ENCODE results near the gene IFITM5.
"Not testable (repeated sequence)": the region's sequence is repeated elsewhere in the genome, so short reads cannot be mapped to it uniquely, and the experiment has no call there.

IFITM5 gene

GRCh38 chr11:279040-279965 lies 20.0 kb downstream of the IFITM5 start:
- Histone ChIP-seq H3K9ac (ENCODE audit: low read depth, low read length) (no peak overlapping the region), H3K4me3 (ENCODE audit: low read depth, low read length) (0 out of 2 replicates have a peak overlapping the region, but pooled peaks have one; percentile 51), H3K4me1 (ENCODE audit: control insufficient read depth, insufficient read depth, low read length) (peaks cover 5% of the 10 kb centered on the region), H3K27ac (ENCODE audit: low read depth, low read length) (no peak overlapping the region), H3K27me3 (ENCODE audit: control insufficient read depth, insufficient read depth, low read length) (peaks cover 63% of the 10 kb centered on the region), H3K9me3 (ENCODE audit: control insufficient read depth, insufficient read depth, low read length) (no peaks in the 10 kb centered on the region), H3K36me3 (ENCODE audit: control insufficient read depth, insufficient read depth, low read length) (no peaks in the 10 kb centered on the region)

GRCh38 chr11:278001-278951 lies 21.1 kb downstream of the IFITM5 start, which contains the start of gene NLRP6:
Gene NLRP6 (plus strand): TSS chr11:278407. CDS start chr11:278570, 163 bp downstream.
- H3K9me3 ChIP-seq (ENCODE audit: control insufficient read depth, insufficient read depth, low read length) = no peaks in the 10 kb centered on the region
- no peak within 1 kb of the TSS for H3K9ac ChIP-seq (ENCODE audit: low read depth, low read length)
- H3K36me3 ChIP-seq (ENCODE audit: control insufficient read depth, insufficient read depth, low read length) = no peaks in the 10 kb centered on the region
- H3K4me1 ChIP-seq (ENCODE audit: control insufficient read depth, insufficient read depth, low read length) = peaks cover 5% of the 10 kb centered on the region
- H3K27me3 ChIP-seq (ENCODE audit: control insufficient read depth, insufficient read depth, low read length) = peaks cover 58% of the 10 kb centered on the region
- no peak within 1 kb of the TSS for H3K4me3 ChIP-seq (ENCODE audit: low read depth, low read length)
- H3K27ac ChIP-seq (ENCODE audit: low read depth, low read length) = no peak within 1 kb of the TSS

DNA sequence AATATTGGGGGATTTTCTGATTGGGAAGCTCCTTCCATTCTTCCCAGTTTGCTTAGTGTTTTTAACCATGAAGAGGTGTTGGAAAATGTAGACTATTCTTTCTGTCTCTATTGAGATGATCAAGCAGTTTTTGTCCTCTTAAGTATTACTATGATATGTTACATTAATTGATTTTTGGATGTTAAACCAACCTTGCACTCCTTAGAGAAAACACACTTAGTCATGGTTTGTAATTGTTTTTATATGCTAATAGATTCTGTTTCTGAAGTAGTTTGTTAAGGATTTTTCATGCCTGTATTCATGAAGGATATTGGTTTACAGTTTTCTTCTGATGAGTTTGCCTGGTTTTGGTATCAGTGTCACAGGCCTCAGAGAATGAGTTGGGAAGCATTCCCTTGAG lies 23.1 kb downstream of the IFITM5 start:
- Histone ChIP-seq H3K27me3 (ENCODE audit: control insufficient read depth, insufficient read depth, low read length) (peaks cover 39% of the 10 kb centered on the region), H3K9me3 (ENCODE audit: control insufficient read depth, insufficient read depth, low read length) (no peaks in the 10 kb centered on the region), H3K4me1 (ENCODE audit: control insufficient read depth, insufficient read depth, low read length) (peaks cover 5% of the 10 kb centered on the region), H3K9ac (ENCODE audit: low read depth, low read length) (no peak overlapping the region), H3K4me3 (ENCODE audit: low read depth, low read length) (no peak overlapping the region), H3K27ac (ENCODE audit: low read depth, low read length) (no peak overlapping the region), H3K36me3 (ENCODE audit: control insufficient read depth, insufficient read depth, low read length) (no peaks in the 10 kb centered on the region)

DNA sequence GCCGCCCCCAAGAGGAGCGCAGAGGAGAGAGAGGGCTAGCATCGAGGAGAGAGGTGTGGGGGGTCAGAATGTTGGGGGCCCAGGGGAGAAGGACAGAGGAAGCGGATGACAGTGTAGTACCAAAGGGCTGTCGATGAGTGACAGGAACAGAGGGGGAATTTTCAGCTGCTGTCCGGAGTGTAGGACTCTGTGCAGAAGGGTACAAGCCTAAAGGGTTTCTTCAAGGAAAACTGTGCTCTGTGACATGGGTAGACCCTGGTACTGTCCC lies 26.5 kb downstream of the IFITM5 start:
- Histone ChIP-seq H3K9me3 (ENCODE audit: control insufficient read depth, insufficient read depth, low read length) (no peaks in the 10 kb centered on the region), H3K9ac (ENCODE audit: low read depth, low read length) (no peak overlapping the region), H3K27me3 (ENCODE audit: control insufficient read depth, insufficient read depth, low read length) (peaks cover 5% of the 10 kb centered on the region), H3K4me1 (ENCODE audit: control insufficient read depth, insufficient read depth, low read length) (peaks cover 22% of the 10 kb centered on the region), H3K4me3 (ENCODE audit: low read depth, low read length) (no peak overlapping the region), H3K36me3 (ENCODE audit: control insufficient read depth, insufficient read depth, low read length) (no peaks in the 10 kb centered on the region), H3K27ac (ENCODE audit: low read depth, low read length) (no peak overlapping the region)

DNA sequence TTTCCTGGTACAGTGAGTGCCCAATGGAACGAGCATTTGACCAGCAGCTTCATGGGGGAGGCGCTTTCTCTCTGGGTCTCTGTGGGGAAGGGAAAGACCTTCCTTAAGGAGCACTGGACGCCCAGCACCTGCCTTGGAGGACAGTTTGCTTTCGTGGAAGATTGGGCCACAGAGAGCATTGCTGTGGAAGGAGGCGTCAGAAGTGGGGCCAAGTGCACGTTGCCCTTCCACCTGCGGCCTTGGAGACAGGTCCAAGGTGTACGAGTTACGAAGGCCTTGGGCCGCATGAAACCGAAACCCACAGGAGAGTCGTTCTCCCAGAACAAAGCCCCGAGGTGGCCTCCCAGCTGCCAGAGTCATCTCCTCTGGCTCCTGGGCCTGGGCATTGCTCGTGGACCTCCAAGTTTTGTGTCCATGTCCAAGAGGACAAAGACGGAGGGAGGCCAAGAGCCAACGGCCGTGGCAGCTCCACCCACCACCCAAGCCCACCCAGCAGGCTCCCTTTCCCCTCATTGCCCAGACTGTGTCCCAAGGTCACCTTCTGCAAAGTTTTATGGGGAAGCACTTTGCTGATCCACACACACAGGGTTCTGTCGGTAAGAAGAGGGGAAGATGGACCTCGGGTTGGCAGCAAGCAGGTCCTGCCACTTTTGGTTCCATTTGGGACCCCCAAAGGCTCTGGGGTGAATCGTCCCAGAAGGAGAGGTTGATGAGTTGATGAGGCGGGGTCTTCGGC lies 27.0 kb downstream of the IFITM5 start:
- no peak overlapping the region for H3K27ac ChIP-seq (ENCODE audit: low read depth, low read length)
- no peak overlapping the region for H3K9ac ChIP-seq (ENCODE audit: low read depth, low read length)
- H3K4me1 ChIP-seq (ENCODE audit: control insufficient read depth, insufficient read depth, low read length) = peaks cover 25% of the 10 kb centered on the region

DNA sequence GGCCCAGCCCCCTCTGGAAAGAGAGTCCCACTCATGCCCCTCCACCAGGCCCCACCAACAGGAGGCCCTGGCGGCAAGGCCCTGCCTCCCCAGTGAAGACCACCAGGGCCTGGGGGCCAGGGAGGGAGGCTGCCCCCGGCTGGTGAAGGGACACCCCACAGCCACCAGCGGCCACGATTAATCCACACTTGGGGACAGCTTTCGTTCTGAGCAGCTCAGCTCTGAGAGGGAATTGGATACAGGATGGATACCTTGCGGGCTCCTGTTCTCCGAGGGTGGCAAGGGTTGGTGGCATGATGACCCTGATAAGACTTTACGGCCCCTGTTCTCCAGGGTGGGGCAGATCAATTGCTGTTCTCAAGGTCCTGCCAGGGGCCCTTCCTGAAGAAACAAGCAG lies 28.0 kb downstream of the IFITM5 start:
- H3K27me3 ChIP-seq (ENCODE audit: control insufficient read depth, insufficient read depth, low read length) = no peaks in the 10 kb centered on the region
- no peak overlapping the region for H3K27ac ChIP-seq (ENCODE audit: low read depth, low read length)
- peaks cover 25% of the 10 kb centered on the region for H3K4me1 ChIP-seq (ENCODE audit: control insufficient read depth, insufficient read depth, low read length)
- H3K9me3 ChIP-seq (ENCODE audit: control insufficient read depth, insufficient read depth, low read length) = 0 out of 2 replicates have a peak, but pooled peaks cover 4% of the 10 kb centered on the region
- no peak overlapping the region for H3K9ac ChIP-seq (ENCODE audit: low read depth, low read length)
- H3K36me3 ChIP-seq (ENCODE audit: control insufficient read depth, insufficient read depth, low read length) = no peaks in the 10 kb centered on the region
- no peak overlapping the region for H3K4me3 ChIP-seq (ENCODE audit: low read depth, low read length)

More for the DNA sequence above, 27.0 kb downstream of the IFITM5 start:
- Histone ChIP-seq H3K9me3 (ENCODE audit: control insufficient read depth, insufficient read depth, low read length) (no peaks in the 10 kb centered on the region), H3K27me3 (ENCODE audit: control insufficient read depth, insufficient read depth, low read length) (peaks cover under 1% of the 10 kb centered on the region; the same call in 1 of the 2 replicates), H3K36me3 (ENCODE audit: control insufficient read depth, insufficient read depth, low read length) (no peaks in the 10 kb centered on the region), H3K4me3 (ENCODE audit: low read depth, low read length) (no peak overlapping the region)

GRCh38 chr11:270451-271318 lies 28.6 kb downstream of the IFITM5 start:
- H3K27me3 ChIP-seq (ENCODE audit: control insufficient read depth, insufficient read depth, low read length) = no peaks in the 10 kb centered on the region
- no peak overlapping the region for H3K9ac ChIP-seq (ENCODE audit: low read depth, low read length)
- H3K27ac ChIP-seq (ENCODE audit: low read depth, low read length) = no peak overlapping the region
- 0 out of 2 replicates have a peak, but pooled peaks cover 5% of the 10 kb centered on the region for H3K9me3 ChIP-seq (ENCODE audit: control insufficient read depth, insufficient read depth, low read length)
- no peak overlapping the region for H3K4me3 ChIP-seq (ENCODE audit: low read depth, low read length)
- peaks cover 25% of the 10 kb centered on the region for H3K4me1 ChIP-seq (ENCODE audit: control insufficient read depth, insufficient read depth, low read length)
- H3K36me3 ChIP-seq (ENCODE audit: control insufficient read depth, insufficient read depth, low read length) = no peaks in the 10 kb centered on the region

GRCh38 chr11:269146-269890 lies 30.0 kb downstream of the IFITM5 start:
- 0 out of 2 replicates have a peak overlapping the region, but pooled peaks have one; percentile 22 for H3K4me3 ChIP-seq (ENCODE audit: low read depth, low read length)
- 0 out of 2 replicates have a peak, but pooled peaks cover 5% of the 10 kb centered on the region for H3K9me3 ChIP-seq (ENCODE audit: control insufficient read depth, insufficient read depth, low read length)
- no peaks in the 10 kb centered on the region for H3K27me3 ChIP-seq (ENCODE audit: control insufficient read depth, insufficient read depth, low read length)
- H3K4me1 ChIP-seq (ENCODE audit: control insufficient read depth, insufficient read depth, low read length) = peaks cover 19% of the 10 kb centered on the region
- H3K36me3 ChIP-seq (ENCODE audit: control insufficient read depth, insufficient read depth, low read length) = no peaks in the 10 kb centered on the region
- peak overlapping the region; percentile 26 for H3K27ac ChIP-seq (ENCODE audit: low read depth, low read length)
- H3K9ac ChIP-seq (ENCODE audit: low read depth, low read length) = peak overlapping the region; percentile 34; the same call in 1 of the 2 replicates

- H3K4me1 ChIP-seq (ENCODE audit: control insufficient read depth, insufficient read depth, low read length) = peaks cover 19% of the 10 kb centered on the region
- H3K9me3 ChIP-seq (ENCODE audit: control insufficient read depth, insufficient read depth, low read length); H3K27ac ChIP-seq (ENCODE audit: low read depth, low read length); H3K4me3 ChIP-seq (ENCODE audit: low read depth, low read length); H3K36me3 ChIP-seq (ENCODE audit: control insufficient read depth, insufficient read depth, low read length); H3K9ac ChIP-seq (ENCODE audit: low read depth, low read length); H3K27me3 ChIP-seq (ENCODE audit: control insufficient read depth, insufficient read depth, low read length): not testable (repeated sequence)
Measured at GRCh38 chr11:268716-269145, 30.6 kb downstream of the IFITM5 start.
